GM12864 (cell line): ENCODE measurements around the gene SLC16A5.

Experiments used
- DNase-seq: peaks from one replicate; pipeline ENCODE4 v3.0.0-alpha.2; 2011; ENCODE audit warnings: low read depth
- H3K4me3 ChIP-seq: 2 replicates; pipeline ENCODE4 v1.5.1; 2011; ENCODE audit warnings: mild to moderate bottlenecking, low read depth, low read length, control low read depth
- TF ChIP-seq, protein P1 (sequence below): IDR thresholded peaks from 2 replicates; pipeline ENCODE4 v1.5.1; 2011; ENCODE audit warnings: low read depth, mild to moderate bottlenecking, moderate library complexity, low read length, control low read depth, inconsistent platforms; ENCODE audit errors: missing control alignments

SLC16A5 gene

DNA sequence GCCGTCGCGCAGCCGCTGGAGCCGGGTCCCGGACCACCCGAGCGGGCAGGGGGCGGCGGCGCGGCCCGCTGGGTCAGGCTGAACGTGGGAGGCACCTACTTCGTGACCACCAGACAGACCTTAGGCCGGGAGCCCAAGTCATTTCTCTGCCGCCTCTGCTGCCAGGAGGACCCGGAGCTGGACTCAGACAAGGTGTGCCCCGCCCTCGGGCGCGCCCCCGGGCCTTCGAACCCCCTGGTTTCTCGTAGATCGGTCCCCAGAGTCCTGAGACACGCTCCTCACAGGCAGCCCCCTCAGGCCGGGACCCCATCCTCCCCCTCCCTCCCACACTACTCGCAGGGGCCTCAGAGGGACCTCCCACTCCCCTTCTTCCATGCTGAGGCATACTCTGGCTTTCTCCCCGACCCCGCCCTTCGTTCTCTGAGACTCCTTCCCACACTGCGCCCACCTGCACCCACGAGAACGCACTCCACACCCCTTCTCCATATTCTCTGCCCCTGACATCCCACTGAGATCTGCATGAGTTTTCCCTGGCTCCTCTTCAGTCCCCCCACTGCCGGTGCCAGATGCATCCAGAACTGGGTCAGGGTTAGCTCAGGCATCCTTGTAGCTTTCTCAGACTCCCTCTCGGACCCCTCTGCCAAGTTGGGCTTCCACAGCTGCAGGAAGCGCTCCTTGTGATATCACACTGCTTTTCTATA, 40.2 kb upstream of the SLC16A5 start:
- no peak for DNase-seq

DNA sequence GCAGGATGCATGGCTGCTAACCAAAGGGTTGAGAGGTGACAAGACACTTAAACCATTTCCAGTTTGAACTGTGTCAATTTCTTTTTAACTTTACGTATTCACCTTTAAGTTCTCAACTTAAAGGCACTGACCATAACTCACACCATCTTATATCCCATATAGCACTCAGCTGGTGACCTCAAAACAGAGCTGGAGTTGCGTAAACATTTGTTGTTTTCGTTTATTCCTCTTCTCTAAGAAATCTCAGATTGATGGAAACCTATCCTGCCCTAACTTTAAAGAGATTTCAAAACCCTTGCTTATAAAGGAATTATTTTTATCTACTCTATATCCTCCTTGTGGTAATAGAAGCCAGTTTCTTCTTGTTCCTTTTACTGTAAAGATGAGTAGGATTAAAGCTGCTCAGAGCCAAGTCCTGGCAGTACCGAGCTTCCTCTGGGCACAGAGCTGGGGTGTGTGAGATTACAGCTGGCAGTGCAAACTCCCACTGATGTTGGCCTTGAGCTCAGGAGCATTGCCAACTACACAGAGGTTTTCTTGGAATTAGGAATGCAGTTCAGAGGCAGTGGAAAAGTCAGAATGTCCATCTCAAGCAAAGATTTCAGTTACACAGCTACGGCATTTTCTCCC, 39.4 kb upstream of the SLC16A5 start:
- TF ChIP-seq, protein P1, sequence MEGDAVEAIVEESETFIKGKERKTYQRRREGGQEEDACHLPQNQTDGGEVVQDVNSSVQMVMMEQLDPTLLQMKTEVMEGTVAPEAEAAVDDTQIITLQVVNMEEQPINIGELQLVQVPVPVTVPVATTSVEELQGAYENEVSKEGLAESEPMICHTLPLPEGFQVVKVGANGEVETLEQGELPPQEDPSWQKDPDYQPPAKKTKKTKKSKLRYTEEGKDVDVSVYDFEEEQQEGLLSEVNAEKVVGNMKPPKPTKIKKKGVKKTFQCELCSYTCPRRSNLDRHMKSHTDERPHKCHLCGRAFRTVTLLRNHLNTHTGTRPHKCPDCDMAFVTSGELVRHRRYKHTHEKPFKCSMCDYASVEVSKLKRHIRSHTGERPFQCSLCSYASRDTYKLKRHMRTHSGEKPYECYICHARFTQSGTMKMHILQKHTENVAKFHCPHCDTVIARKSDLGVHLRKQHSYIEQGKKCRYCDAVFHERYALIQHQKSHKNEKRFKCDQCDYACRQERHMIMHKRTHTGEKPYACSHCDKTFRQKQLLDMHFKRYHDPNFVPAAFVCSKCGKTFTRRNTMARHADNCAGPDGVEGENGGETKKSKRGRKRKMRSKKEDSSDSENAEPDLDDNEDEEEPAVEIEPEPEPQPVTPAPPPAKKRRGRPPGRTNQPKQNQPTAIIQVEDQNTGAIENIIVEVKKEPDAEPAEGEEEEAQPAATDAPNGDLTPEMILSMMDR = no peak
- peak overlapping the region; percentile 100; the same call in 1 of the 2 replicates for H3K4me3 ChIP-seq
- no peak for DNase-seq

More for the DNA sequence above, 40.2 kb upstream of the SLC16A5 start:
- H3K4me3 ChIP-seq = peak overlapping the region; percentile 100
- TF ChIP-seq, protein P1 = no peak

DNA sequence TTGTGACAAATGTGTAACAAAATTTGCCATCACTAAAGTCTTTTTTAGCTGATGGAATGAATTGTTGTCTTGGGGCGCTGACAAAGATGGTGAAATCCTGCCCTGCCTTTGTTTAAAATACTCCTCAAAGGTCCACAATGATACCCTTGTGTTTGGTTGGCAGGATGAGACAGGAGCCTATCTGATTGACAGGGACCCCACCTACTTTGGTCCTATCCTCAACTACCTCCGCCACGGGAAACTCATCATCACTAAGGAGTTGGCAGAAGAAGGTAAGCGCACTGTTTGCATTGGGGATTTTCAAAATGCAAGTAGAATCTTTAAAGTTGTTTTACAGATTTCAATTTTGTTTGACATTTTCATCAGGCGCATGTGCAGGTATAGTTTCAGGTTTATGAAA, 38.7 kb upstream of the SLC16A5 start:
- TF ChIP-seq, protein P1 = no peak
- no peak overlapping the region for H3K4me3 ChIP-seq
- DNase-seq = no peak

GRCh38 chr17:75049706-75050105, 38.0 kb upstream of the SLC16A5 start:
- no peak for DNase-seq
- TF ChIP-seq, protein P1 = no peak
- H3K4me3 ChIP-seq = no peak overlapping the region

DNA sequence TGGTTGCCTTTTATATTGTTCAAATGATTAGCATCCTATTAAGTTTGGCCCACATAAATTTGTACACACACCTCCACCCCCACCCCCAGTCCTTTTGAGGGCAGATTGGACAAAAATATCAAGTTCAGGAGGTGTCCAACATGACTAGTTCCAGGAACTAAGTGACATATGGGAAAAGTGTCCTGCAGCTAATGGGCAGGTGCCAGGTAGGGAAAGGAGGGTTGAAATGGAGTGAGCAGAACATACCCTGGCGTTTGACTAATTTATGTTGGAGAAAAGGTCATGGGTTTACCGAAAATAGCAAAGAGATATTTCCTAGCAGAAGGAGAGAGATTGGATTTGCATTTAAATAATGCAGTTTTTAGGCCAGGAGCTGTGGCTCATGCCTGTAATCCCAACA, 35.8 kb upstream of the SLC16A5 start:
- H3K4me3 ChIP-seq = no peak overlapping the region
- TF ChIP-seq, protein P1 = no peak
- no peak for DNase-seq

DNA sequence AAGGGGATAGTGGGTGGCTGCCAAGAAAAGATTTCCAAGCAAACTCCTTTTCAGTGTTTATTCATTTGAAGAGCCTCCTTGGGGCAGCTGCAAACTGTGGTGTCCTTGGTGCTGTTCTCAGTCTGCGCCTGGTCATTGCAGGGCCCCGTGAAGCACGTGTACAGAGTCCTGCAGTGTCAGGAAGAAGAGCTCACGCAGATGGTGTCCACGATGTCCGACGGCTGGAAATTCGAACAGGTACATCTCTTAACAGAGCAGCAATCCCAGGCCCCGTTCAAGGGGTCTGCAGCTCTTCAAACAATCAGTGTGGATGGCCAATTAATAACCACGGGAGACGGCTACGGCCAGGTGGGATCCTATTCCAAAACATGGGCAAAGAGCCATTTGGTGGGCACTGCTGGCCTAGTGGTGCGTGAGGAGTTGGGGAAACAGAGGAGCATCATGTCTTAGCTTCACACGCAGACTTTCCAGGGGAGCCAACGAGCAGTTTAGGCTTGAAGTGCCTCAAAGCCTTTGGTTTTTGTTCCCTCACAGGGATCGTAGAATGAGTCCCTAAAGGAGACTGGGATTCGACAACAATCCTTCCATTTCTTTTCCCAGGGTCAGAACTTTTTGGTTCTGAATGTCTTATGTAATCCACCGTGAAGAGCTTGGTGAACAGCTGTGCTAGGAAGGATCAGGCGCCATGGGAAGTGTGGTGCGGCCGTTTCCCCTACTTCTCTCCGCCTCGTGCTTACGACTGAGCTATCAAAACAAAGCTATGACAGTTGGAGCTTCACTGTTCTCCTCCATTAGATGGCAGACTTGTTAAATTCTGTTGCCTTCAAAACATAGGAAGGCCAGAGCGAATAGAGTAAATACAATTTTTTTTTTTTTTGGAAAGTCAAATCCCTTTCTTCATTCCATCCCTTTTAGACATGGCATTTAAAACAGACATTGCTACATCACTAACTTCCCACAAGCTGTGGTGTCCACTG, 28.1 kb upstream of the SLC16A5 start:
- TF ChIP-seq, protein P1 = no peak
- H3K4me3 ChIP-seq = no peak overlapping the region
- DNase-seq = no peak
